GM19193 (cell line): Measurements from ENCODE around the gene TFB1M.

Experiments
- POLR2A ChIP-seq: IDR thresholded peaks from 4 replicates; pipeline ENCODE4 v1.6.1; 2011; ENCODE audit not compliant: insufficient read depth, insufficient read length; ENCODE audit errors: extremely low read depth

The TFB1M gene

DNA sequence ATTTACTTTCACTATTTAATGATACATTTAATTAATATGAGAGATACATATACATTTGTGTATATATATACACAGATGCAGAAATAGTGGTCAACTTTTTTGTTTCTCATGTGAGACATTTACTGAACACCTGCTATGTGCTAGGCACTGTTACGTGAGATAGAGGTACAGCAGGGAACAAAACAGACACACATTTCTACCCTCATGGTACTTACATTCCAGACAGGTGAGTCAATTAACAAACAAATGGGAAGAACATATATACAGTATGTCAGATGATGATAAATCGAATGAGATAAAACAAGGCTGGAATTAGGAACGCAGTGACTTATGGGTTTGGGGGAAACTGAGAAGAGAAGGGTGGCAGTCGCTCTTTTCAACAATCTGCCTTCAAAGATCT is 5.1 kb downstream of the TFB1M start:
- no peak for TF ChIP-seq POLR2A

GRCh38 chr6:155306958-155307357 is 7.3 kb downstream of the TFB1M start:
- TF ChIP-seq POLR2A = no peak

GRCh38 chr6:155303361-155303870 is 10.9 kb downstream of the TFB1M start:
- no peak for TF ChIP-seq POLR2A

- no peak for TF ChIP-seq POLR2A
These were observed 12.4 kb downstream of the TFB1M start for GRCh38 chr6:155301867-155302266.

DNA sequence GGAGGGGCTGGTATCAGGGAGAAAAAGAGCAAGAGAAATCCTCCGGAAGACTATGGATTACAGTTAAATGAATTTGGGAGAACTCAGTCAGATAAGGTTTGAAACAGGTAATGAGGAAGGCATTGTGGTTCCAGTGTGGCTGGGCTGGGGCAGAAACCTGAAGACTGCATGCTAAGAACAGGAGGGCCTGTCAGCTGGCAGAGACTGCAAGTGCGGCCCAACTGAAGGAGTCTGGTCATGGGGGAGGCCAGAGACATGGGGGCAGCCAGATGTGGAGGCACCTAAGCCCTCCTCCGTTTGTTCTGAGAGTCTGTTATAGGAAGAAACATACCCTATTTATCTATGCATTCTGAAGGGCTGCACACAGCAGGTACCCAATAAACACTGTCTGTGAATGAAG is 16.6 kb downstream of the TFB1M start:
- TF ChIP-seq POLR2A = no peak

GRCh38 chr6:155292711-155293110 is 21.6 kb downstream of the TFB1M start:
- no peak for TF ChIP-seq POLR2A

DNA sequence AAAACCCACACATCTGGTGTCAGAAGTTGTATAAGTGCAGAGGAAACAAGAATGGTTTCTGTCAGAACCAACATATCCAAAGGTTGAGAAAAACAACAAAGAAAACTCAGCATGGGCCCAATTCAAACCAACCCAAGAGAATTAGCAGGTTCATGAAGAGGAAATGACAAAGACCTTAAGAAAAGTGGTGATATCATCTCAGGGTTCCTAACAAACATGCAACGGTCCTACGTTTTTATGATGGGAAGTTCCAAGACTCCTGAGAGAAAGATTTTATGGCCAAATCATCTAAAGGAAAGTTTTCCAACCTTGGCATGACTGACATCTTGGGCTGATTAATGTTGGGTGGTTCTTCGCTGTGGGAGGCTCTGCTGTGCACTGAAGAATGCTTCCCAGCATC is 23.0 kb downstream of the TFB1M start:
- no peak for TF ChIP-seq POLR2A

DNA sequence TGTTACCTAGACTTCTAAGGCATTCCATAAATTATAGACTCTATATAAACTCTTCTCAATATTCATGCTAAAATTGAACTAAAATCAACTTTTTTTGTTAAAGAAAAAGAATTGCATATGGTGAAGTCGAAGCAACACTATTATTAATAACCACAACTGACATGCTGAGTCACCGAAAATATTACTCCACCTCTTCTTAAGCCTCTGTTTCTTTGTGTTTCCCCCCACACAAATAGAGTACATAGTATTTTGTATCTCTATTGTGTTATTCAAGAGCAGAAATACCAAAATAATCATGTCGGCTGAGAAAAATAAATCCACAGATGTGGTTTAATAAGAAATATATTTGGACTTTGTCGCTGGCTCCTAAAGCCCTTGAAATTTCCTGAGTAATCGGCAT is 23.8 kb downstream of the TFB1M start:
- TF ChIP-seq POLR2A = no peak

DNA sequence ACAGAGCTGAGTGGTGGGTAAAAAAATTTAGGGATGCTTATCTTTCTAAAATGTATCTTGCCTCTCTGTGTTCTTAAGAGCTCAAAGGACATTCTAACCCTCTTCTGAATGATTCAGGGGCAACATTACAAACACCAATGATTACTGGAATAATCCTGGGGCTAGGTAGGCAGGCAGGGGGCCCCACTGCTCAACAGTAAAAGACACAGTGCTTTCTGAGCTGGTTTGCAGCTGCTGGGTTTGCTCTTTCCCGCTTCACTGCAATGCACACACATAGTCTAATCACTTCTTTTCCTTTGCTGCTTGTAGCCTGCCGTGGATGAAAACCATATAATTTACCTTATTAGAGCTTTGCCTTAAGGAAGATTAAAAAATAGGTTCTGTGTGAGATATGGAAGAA is 26.5 kb downstream of the TFB1M start:
- no peak for TF ChIP-seq POLR2A

- TF ChIP-seq POLR2A = no peak
These were observed 29.5 kb downstream of the TFB1M start for GRCh38 chr6:155284775-155285174.

GRCh38 chr6:155278319-155279049 is 35.8 kb downstream of the TFB1M start:
- no peak for TF ChIP-seq POLR2A

GRCh38 chr6:155276638-155277037 is 37.6 kb downstream of the TFB1M start:
- TF ChIP-seq POLR2A = no peak

DNA sequence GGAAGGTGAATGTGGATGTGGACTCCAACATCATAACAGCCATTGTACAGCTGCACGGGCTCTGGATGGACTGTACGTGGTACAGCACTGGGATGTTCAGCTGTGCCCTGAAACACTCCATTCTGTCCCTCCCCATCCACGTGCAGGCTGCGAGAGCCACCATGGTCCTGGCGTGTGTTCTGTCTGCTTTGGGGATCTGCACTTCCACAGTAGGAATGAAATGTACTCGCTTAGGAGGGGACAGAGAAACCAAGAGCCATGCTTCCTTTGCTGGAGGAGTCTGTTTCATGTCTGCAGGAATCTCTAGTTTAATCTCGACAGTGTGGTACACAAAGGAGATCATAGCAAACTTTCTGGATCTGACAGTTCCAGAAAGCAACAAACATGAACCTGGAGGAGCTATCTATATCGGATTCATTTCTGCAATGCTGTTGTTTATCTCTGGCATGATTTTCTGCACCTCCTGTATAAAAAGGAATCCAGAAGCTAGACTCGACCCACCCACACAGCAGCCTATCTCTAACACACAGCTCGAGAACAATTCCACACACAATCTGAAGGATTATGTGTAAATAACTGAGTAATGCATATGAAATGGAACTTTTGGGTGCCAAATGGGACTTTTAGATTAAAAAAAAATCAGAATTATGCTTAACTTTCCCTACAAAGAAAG is 38.3 kb downstream of the TFB1M start:
- no peak for TF ChIP-seq POLR2A

DNA sequence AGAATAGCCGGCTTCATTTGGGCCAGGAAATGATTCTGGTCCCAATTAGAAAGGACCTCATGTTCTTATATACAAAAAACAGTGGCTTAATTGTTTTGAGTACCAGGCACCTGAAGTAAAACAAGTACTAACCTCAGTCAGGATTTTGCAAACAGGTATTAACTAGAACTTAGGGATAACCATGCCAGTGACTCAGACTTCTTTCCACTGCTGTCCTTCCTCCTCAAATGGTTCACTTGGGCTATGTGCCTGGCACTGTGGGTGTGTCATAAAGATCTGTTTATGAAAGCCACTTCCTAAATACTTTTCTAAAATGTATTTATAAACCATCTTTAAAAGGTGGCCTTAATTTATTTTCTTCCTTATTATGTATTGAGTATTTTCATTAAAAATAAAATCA is 39.8 kb downstream of the TFB1M start:
- TF ChIP-seq POLR2A = no peak

DNA sequence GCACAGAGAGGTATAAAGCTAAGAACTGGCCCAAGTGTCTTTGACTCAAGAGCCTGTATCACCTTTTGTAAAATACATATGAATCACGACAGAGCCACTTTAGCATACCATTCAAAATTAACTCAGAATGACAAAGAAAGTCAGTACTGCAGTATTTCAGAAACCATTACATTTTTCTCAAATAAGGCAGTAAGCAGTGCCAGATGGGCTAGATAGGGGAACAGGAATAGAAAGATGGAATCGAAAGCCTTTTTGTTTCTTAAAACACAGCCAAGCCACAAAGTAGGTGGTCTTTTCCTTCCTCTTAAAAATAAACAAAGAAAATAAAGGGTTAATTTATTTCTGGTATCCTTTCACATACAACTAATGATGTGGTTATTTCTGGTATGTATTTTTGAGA is 40.2 kb downstream of the TFB1M start:
- no peak for TF ChIP-seq POLR2A

GRCh38 chr6:155273431-155273830 is 40.9 kb downstream of the TFB1M start:
- TF ChIP-seq POLR2A = no peak

DNA sequence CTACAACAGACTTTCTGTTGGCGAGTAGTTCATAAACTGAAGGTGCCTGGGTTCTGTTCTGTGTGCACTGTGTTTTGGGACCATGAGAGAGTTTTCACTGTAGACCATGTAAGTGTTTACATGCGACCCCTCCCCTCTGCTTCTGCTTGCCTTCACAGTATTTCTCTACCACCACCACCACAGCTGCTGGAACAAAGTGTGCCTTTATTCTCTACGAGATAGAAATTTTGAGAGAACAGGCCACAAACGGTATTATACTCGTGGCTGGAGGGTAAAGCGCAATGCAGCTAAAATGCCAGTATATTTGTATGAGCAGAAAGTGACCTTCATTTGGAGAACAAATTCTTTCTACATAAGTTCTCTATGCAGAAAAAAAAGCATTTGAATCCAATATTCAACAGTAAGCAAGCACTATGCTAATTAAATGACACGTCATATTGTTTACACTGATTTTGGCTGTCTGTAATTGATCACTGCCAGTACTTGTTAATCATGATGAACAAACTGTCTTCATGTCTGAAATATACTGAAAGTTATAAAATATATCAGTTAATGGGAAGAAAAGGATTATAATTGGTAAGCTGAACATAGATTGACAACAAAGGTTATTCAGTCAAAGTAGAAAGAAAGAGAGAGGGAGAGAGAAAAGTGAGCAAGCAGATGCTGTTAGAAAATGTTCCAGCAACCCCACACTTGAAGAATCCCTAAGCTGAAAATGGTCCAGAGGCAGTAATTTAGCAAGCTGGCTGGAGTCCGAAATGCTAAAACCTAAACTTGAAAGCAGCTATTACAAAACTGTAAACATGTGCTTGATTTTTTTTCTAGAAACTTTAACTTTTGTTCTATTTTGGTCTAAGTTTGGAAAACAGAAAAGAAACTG is 41.7 kb downstream of the TFB1M start:
- TF ChIP-seq POLR2A = no peak
